ENCODE data around the gene SOD3.

The SOD3 gene, protein sequence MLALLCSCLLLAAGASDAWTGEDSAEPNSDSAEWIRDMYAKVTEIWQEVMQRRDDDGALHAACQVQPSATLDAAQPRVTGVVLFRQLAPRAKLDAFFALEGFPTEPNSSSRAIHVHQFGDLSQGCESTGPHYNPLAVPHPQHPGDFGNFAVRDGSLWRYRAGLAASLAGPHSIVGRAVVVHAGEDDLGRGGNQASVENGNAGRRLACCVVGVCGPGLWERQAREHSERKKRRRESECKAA

DNA sequence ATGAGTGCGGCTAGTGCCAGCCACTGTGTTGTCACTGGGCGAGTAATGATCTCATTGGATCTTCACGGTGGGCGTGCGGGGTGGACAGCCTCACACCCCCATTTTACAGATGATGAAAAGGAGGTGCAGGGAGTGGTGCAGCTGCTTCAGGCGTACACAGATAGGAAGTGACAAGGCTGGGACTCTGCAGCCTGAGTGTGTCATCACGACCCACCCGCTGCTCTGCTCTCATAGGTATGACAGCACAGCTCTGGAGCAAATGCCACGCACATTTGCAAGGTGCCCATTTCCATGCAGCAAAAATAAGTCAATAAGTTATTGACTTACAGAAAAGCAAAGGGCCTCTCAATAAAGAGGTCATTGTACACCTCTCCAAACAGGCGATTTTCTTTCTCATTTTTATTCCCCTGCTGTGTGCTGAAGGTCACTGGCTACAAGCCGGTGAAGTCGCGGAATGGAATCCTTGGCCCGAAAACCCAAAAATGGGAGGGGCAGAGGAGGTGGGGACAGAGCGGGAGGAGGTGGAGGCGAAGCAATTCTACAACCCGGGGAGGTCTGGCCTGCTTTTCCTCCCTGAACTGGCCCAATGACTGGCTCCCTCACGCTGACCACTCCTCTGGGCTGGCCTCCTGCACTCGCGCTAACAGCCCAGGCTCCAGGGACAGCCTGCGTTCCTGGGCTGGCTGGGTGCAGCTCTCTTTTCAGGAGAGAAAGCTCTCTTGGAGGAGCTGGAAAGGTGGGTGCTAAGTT is at the start of gene SOD3:
Gene SOD3 (plus strand): TSS at position 658 of the 750 bp plus-strand sequence. CDS start 3,949 bp downstream, outside the sequence.
- H3K36me3 Mint-ChIP-seq = no peaks in the 10 kb centered on the region
- peaks cover 14% of the 10 kb centered on the region for H3K27me3 Mint-ChIP-seq
- H3K27ac Mint-ChIP-seq = no peak within 1 kb of the TSS
- no peaks in the 10 kb centered on the region for H3K4me1 Mint-ChIP-seq
- no peak within 1 kb of the TSS for H3K4me3 Mint-ChIP-seq
- H3K9me3 Mint-ChIP-seq = no peaks in the 10 kb centered on the region

DNA sequence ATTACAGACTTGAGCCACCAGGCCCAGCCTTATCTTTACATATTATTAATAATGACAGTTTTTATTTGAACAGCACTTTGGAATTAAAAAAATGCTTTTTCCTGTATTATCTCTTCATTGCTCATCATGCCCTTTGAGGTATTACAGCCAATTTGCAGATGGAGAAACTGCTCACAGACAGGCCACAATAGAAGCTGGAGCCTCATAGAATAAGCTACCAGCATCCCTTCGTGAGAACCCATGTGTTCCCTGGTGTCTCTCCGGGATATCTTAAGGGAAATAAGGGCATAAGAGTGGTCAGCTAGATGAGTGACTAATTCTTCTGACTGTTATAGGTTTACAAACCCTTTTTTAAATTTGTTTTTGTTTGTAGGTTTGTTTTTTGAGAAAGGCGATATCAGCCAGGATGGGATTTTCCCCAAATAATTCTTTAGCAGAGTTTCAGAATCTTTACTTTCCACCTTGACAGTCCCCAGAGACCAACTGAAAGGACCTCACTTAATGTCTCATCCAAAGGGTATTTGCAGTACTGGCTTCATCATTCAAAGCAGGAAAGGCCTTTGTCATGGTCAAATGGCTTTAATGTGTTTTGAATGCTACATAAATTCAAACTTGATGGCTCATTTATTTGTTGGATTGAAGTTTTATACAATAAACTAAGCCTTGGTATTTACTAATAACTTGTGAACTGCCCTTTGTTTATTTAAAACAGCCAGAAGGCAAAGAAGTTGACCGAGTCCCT is 48.0 kb upstream of the SOD3 start:
- no peak overlapping the region for H3K4me3 Mint-ChIP-seq
- no peaks in the 10 kb centered on the region for H3K9me3 Mint-ChIP-seq
- H3K4me1 Mint-ChIP-seq = no peaks in the 10 kb centered on the region
- H3K27me3 Mint-ChIP-seq = peaks cover 3% of the 10 kb centered on the region
- H3K36me3 Mint-ChIP-seq = no peaks in the 10 kb centered on the region
- H3K27ac Mint-ChIP-seq = no peak overlapping the region

DNA sequence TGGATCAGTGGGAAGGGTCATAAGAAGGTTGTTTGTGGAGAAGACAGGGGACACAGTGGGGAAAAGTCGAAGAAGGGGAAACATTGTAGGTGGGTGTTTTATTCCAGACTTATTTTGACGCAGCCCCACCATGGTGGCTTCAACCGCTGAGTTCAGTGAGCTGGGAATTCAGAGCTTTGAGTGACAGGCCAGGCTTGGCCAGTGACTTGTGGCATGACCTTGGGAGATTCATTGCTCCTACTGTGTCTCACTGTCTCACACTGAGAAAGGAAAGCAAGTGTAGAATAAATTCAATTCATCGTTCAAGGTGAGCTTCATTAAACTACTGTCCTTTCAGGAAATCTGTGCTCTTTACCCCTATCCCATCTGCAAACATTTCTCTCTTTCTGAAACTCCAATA is 47.4 kb upstream of the SOD3 start:
- Mint-ChIP-seq H3K27ac (no peak overlapping the region), H3K27me3 (peaks cover 3% of the 10 kb centered on the region), H3K36me3 (no peaks in the 10 kb centered on the region), H3K9me3 (no peaks in the 10 kb centered on the region), H3K4me3 (no peak overlapping the region), H3K4me1 (no peaks in the 10 kb centered on the region)

DNA sequence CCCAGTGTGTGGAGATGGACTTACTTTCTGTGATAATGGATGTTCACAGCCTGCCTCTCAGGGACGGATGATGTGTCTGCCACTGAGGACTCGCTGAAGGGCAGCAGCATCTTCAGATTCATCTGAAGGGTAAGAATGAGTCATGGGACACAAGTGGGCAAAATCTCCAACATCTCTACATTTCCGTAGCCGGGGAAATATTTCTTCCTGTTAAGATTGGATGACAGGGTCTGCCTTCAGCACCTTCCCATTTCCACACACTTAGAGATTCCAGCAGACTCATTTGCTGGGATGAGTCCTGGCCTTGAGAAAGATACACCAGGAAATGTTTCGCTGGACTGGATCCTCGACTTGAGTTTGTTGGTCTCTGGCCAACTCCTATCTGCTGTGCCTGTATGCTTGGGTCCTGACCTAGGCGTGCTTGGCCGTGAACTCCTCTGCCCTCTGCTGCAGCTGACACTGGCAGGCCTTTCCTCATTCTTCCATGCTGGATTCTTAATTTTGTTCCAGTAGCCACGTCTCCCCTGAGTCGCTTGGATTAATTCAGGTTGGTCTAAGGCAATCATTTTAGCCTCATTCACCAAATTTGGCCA is 46.5 kb upstream of the SOD3 start:
- H3K9me3 Mint-ChIP-seq = no peaks in the 10 kb centered on the region
- H3K27ac Mint-ChIP-seq = no peak overlapping the region
- no peak overlapping the region for H3K4me3 Mint-ChIP-seq
- H3K27me3 Mint-ChIP-seq = peaks cover 3% of the 10 kb centered on the region
- H3K36me3 Mint-ChIP-seq = no peaks in the 10 kb centered on the region
- H3K4me1 Mint-ChIP-seq = no peaks in the 10 kb centered on the region

DNA sequence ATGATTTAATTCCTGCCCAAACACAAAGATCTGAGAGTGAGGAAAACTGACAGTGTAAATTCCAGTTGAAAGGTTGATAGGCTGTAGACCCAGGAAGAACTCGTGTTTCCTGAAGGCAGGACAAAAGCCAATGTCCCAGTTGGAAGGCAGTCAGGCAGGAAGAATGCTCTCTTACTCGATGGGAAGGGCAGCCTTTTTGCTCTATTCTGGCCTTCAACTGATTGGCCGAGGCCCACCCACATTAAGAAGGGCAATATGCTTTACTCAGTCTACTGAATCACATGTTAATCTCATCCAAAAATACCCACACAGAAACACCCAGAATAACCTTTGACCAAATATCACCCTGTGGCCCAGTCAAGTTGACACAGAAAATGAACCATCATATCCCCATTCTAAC is 45.3 kb upstream of the SOD3 start:
- Mint-ChIP-seq H3K36me3 (no peaks in the 10 kb centered on the region), H3K27ac (no peak overlapping the region), H3K27me3 (peaks cover under 1% of the 10 kb centered on the region), H3K4me1 (no peaks in the 10 kb centered on the region), H3K9me3 (no peaks in the 10 kb centered on the region), H3K4me3 (no peak overlapping the region)

DNA sequence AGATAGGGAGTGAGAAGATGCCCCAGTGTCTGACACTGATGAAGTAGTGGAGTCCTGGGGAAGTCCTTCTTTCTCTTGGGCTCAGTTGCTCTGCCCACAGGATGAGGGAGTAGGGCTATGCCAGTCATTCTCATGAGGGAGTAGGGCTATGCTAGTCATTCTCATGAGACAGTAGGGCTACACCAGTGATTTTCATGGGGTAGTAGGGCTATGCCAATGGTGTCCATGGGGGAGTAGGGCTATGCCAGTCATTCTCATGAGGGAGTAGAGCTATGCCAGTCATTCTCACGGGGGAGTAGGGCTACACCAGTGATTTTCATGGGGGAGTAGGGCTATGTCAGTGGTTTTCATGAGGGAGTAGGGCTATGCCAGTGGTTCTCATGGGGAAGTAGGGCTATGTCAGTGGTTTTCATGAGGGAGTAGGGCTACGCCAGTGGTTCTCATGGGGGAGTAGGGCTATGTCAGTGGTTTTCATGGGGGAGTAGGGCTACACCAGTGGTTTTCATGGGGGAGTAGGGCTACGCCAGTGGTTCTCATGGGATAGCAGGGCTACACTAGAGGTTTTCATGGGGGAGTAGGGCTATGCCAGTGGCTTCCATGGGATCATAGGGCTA is 43.3 kb upstream of the SOD3 start:
- peaks cover 11% of the 10 kb centered on the region for H3K9me3 Mint-ChIP-seq
- H3K4me1 Mint-ChIP-seq = no peaks in the 10 kb centered on the region
- H3K36me3 Mint-ChIP-seq = no peaks in the 10 kb centered on the region
- H3K27me3 Mint-ChIP-seq = no peaks in the 10 kb centered on the region
- H3K27ac Mint-ChIP-seq = no peak overlapping the region
- H3K4me3 Mint-ChIP-seq = no peak overlapping the region

DNA sequence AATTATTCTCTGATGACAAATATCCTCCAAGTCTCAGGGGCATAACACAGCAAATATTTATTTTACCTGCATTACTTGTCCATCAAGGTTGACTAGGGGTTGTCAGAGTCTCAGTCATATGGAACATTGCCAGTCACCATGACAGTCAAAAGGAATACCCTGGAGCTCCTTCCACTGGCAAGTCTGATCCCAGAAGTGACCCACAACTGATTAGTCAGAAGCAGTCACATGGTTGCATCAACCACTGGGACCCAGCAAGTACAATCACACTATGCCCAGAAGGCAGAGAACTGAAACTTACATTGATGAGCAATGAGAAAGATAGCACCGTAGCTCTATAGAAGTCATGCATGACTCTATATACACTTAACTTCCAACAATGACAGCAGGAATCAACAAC is 41.9 kb upstream of the SOD3 start:
- Mint-ChIP-seq H3K36me3 (no peaks in the 10 kb centered on the region), H3K9me3 (peaks cover 18% of the 10 kb centered on the region), H3K27me3 (no peaks in the 10 kb centered on the region), H3K27ac (no peak overlapping the region), H3K4me3 (no peak overlapping the region), H3K4me1 (no peaks in the 10 kb centered on the region)

DNA sequence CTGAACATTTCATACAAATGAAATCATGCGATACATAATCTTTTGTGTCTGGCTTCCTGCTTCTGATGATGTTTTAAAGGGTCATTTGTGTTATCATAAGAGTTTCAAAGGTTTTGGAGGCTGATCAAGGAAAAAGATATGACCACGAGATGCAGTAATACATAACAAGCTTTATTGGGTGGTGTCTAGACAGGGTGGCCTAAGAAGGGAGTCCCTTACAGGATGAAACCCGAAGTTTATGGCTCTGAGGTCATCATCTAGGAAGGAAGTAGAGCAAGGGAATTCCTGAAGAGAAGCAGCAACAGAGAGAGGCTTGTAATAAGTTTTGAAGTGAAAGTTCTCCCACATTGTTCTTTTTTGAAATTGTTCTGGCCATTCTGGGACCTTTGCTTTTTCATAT is 40.8 kb upstream of the SOD3 start:
- Mint-ChIP-seq H3K4me3 (no peak overlapping the region), H3K27ac (no peak overlapping the region), H3K9me3 (peaks cover 26% of the 10 kb centered on the region), H3K36me3 (no peaks in the 10 kb centered on the region), H3K27me3 (peaks cover 2% of the 10 kb centered on the region), H3K4me1 (no peaks in the 10 kb centered on the region)

DNA sequence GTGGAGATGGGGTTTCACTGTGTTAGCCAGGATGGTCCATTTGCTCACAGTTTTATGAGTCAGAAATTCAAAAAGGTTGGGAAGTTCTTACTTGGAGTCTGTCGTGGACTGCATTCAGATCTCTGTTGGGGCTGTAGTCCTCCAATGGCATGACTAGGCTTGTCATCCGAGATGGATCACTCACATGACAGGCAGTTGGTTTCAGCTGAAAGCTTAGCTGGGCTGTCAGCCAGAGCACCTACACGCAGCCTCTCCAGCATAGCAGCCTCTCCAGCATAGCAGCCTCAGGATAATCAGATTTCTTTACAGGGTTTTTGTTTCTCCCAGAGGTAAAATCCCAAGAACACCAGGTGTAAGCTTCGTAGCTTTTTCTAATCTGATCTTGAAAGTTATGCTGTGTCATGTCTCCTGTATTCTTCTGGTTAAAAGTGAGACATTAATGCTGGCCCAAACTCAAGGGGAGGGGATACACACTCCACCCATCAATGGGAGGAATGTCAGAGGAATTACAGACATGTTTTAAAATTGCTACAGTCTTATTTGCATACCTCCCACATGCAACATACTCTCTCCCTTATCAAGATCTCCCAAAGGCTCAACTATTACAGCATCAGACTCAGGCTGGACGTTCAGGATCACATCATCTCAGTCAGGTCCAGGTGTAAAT is 31.6 kb upstream of the SOD3 start:
- no peaks in the 10 kb centered on the region for H3K36me3 Mint-ChIP-seq
- H3K9me3 Mint-ChIP-seq = peaks cover 8% of the 10 kb centered on the region
- H3K4me1 Mint-ChIP-seq = no peaks in the 10 kb centered on the region
- no peak overlapping the region for H3K27ac Mint-ChIP-seq
- H3K4me3 Mint-ChIP-seq = no peak overlapping the region
- peaks cover 4% of the 10 kb centered on the region for H3K27me3 Mint-ChIP-seq

DNA sequence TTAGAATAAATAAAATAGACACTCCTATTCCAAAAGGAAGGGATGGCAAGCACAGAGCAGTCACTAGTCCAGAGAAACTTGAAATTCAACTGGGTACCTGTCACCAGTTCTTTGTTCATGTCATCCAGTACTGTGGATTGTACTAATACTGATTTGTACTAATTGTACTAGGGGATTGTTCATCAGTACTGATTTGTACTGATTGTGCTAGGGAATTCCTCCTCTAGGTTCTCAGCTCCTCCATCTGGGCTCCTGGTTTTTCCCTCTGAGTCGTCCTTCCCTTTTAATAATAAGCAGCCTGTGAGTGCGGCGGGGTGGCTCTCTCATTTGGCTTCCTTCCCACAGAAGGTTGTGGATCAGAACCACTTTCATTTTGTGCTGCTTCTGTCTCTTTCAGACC is 31.0 kb upstream of the SOD3 start:
- H3K4me1 Mint-ChIP-seq = no peaks in the 10 kb centered on the region
- H3K27ac Mint-ChIP-seq = no peak overlapping the region
- peaks cover 4% of the 10 kb centered on the region for H3K9me3 Mint-ChIP-seq
- peaks cover 3% of the 10 kb centered on the region for H3K27me3 Mint-ChIP-seq
- H3K4me3 Mint-ChIP-seq = no peak overlapping the region
- H3K36me3 Mint-ChIP-seq = no peaks in the 10 kb centered on the region

DNA sequence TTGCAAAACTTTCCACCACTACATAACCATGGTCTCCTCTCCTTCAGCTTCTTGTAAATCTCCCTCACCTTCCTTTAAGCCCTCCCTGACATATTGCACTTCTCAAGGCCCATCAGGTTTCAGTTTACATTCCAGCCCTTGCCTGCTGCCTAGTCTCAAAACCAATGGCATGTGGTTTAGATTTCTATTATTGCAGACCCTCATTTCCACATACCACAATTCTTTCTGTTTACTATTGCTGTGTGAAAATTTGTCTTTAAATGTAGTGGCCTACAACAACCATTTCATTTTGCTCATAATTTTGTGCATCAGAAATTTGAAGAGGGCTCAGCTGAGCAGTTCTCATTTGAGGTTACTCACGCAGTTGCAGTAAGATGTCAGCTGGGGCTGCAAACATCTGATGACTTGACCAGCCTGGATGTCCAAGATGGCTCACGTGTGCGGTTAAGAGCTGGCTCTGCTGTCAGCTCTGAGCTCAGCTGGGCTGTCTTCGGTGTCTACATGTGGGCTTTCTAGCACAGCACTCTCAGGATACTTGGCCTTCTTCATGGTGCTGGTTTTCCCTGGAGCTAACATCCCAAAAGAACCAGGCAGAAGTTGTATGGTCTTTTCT is 29.9 kb upstream of the SOD3 start:
- no peaks in the 10 kb centered on the region for H3K9me3 Mint-ChIP-seq
- no peak overlapping the region for H3K4me3 Mint-ChIP-seq
- H3K27ac Mint-ChIP-seq = no peak overlapping the region
- H3K36me3 Mint-ChIP-seq = no peaks in the 10 kb centered on the region
- no peaks in the 10 kb centered on the region for H3K4me1 Mint-ChIP-seq
- no peaks in the 10 kb centered on the region for H3K27me3 Mint-ChIP-seq

DNA sequence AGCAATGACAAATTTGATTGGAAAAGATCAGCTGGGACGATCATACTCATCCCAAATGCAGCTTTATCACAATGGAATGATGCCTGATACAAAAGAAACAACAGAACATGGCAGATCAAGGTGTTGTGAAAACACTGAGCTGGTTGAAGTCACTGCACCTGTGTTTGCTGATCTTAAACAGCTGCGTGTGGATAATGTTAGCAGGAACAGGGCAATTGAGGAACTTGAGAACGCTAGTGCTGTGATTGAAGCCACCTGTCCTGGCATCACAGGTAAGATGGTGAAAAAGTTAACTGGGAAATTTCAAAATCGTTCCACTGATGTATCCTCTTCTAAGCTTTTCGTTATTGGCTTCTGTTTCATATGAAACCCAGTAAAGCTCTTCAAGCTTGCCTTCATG is 27.4 kb upstream of the SOD3 start:
- H3K27me3 Mint-ChIP-seq = no peaks in the 10 kb centered on the region
- no peaks in the 10 kb centered on the region for H3K4me1 Mint-ChIP-seq
- H3K4me3 Mint-ChIP-seq = no peak overlapping the region
- no peaks in the 10 kb centered on the region for H3K36me3 Mint-ChIP-seq
- peaks cover 5% of the 10 kb centered on the region for H3K9me3 Mint-ChIP-seq
- H3K27ac Mint-ChIP-seq = no peak overlapping the region

DNA sequence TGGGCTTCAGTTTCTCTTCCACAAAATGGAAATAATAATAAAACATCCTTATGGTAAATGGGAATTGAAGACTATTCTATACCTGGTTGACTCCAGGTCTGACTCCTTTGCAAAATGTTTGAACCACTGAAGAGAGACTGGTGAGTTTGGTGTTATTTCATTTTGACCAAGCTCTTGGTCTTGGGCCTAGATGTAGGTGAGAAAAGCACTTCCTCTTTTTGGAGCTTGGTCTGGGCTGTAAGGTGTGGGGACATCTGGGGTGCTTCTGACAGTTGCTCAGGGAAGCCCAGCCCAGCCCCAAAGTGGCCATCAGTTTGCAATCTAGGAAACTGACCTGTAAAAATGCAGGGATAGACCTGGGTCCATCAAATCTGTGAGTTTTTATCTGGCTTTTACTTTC is 26.8 kb upstream of the SOD3 start:
- H3K4me3 Mint-ChIP-seq = no peak overlapping the region
- peaks cover 5% of the 10 kb centered on the region for H3K9me3 Mint-ChIP-seq
- H3K4me1 Mint-ChIP-seq = no peaks in the 10 kb centered on the region
- H3K27ac Mint-ChIP-seq = no peak overlapping the region
- H3K27me3 Mint-ChIP-seq = no peaks in the 10 kb centered on the region
- H3K36me3 Mint-ChIP-seq = no peaks in the 10 kb centered on the region

DNA sequence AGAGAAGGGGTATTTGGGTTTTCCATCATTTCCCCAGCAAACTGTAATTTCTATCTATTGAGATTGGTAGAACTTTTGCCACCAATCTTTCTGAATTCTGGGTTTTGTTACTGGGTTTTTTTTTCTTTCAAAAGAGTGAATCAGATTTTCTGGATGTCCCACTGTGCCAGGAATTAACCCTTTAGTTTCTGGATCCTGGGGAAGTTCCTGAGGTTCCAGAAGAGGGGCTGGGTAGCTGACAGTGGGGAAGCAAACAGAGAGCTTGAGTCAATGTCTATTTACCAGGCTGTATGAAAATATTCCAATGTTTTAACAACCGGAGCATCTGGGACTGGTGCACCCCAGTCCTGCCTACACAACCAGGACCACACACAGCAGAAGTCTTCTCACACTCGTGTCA is 25.8 kb upstream of the SOD3 start:
- H3K9me3 Mint-ChIP-seq = peaks cover 5% of the 10 kb centered on the region
- H3K36me3 Mint-ChIP-seq = no peaks in the 10 kb centered on the region
- H3K27me3 Mint-ChIP-seq = no peaks in the 10 kb centered on the region
- H3K4me1 Mint-ChIP-seq = no peaks in the 10 kb centered on the region
- H3K4me3 Mint-ChIP-seq = no peak overlapping the region
- H3K27ac Mint-ChIP-seq = no peak overlapping the region

Data from activated naive CD4-positive, alpha-beta T cell treated with anti-CD3 and anti-CD28 coated beads, Interleukin-2, amount 50 U/mL, for 24 hours (primary cell).